ENCODE measurements around the gene CCDC146. TPM values are rescaled to one million over a fixed set of nuclear protein-coding genes. Genes with fewer than 3 reads are reported as not detected.
A peak's percentile ranks its signal among the peaks of the same experiment; 100 is the strongest.

CCDC146 gene
- total and polyA plus RNA-seq, 4 donors = 1.3 to 3.9 (median 3.1) TPM

DNA sequence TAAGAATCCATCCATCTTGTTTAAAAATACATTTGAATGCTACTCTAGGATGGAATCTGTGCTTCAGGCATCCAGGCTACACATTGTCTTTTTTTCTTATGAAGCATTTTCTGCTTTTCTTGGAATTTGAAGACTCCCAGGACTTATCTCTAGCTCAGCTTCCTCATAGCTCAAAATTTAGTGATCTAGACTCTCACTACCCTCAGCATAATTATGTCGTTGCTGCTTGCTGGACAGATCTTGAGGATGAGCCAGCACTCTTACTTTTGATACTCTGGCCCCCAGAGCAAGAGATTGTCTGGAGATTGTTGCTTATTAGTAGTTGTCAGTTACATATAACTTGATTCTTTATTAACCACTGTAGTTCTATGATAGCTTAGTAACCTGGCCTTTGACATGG is 160.5 kb downstream of the CCDC146 start:
- Histone ChIP-seq H3K9me3 (ENCODE audit: control insufficient read depth in 4 of 4, low read length in 3 of 4) (no peaks in the 10 kb centered on the region), H3K27ac (ENCODE audit: low read depth in 1 of 2, low read length in 2 of 2) (no peak overlapping the region), H3K27me3 (ENCODE audit: control insufficient read depth in 4 of 4, insufficient read depth in 4 of 4, low read length in 3 of 4) (no peaks in the 10 kb centered on the region), H3K9ac (ENCODE audit: low read depth in 1 of 2, low read length in 2 of 2) (no peak overlapping the region), H3K4me3 (ENCODE audit: low read depth in 1 of 3, low read length in 3 of 3) (no peak overlapping the region), H3K36me3 (ENCODE audit: control insufficient read depth in 4 of 4, insufficient read depth in 3 of 4, low read depth in 1 of 4, low read length in 3 of 4) (no peaks in the 10 kb centered on the region), H3K4me1 (ENCODE audit: control insufficient read depth in 4 of 4, insufficient read depth in 4 of 4, low read length in 3 of 4) (peaks cover 0 to 6% (median 2%) of the 10 kb centered on the region in 4 donors)
- no peak for DNase-seq (ENCODE audit: low spot score)
- TF ChIP-seq, protein P1, sequence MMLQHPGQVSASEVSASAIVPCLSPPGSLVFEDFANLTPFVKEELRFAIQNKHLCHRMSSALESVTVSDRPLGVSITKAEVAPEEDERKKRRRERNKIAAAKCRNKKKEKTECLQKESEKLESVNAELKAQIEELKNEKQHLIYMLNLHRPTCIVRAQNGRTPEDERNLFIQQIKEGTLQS (IDR thresholded peaks at IDR 0.05) = no peak
- TF ChIP-seq, protein P2, sequence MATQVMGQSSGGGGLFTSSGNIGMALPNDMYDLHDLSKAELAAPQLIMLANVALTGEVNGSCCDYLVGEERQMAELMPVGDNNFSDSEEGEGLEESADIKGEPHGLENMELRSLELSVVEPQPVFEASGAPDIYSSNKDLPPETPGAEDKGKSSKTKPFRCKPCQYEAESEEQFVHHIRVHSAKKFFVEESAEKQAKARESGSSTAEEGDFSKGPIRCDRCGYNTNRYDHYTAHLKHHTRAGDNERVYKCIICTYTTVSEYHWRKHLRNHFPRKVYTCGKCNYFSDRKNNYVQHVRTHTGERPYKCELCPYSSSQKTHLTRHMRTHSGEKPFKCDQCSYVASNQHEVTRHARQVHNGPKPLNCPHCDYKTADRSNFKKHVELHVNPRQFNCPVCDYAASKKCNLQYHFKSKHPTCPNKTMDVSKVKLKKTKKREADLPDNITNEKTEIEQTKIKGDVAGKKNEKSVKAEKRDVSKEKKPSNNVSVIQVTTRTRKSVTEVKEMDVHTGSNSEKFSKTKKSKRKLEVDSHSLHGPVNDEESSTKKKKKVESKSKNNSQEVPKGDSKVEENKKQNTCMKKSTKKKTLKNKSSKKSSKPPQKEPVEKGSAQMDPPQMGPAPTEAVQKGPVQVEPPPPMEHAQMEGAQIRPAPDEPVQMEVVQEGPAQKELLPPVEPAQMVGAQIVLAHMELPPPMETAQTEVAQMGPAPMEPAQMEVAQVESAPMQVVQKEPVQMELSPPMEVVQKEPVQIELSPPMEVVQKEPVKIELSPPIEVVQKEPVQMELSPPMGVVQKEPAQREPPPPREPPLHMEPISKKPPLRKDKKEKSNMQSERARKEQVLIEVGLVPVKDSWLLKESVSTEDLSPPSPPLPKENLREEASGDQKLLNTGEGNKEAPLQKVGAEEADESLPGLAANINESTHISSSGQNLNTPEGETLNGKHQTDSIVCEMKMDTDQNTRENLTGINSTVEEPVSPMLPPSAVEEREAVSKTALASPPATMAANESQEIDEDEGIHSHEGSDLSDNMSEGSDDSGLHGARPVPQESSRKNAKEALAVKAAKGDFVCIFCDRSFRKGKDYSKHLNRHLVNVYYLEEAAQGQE (IDR thresholded peaks at IDR 0.05) = no peak
- TF ChIP-seq NR2F2 (IDR thresholded peaks at IDR 0.05) (peak; percentile 41), EGR1 (IDR thresholded peaks at IDR 0.05; ENCODE audit: low read depth in 2 of 2) (no peak), ZBTB33 (IDR thresholded peaks at IDR 0.05) (no peak)
- 87% methylated on average over 1 of the region's 1 CpG for WGBS

GRCh38 chr7:77284005-77284404 is 161.6 kb downstream of the CCDC146 start:
- H3K4me1 ChIP-seq (ENCODE audit: control insufficient read depth in 4 of 4, insufficient read depth in 4 of 4, low read length in 3 of 4) = peaks cover 0 to 6% (median 2%) of the 10 kb centered on the region in 4 donors
- H3K9ac ChIP-seq (ENCODE audit: low read depth in 1 of 2, low read length in 2 of 2) = no peak overlapping the region

DNA sequence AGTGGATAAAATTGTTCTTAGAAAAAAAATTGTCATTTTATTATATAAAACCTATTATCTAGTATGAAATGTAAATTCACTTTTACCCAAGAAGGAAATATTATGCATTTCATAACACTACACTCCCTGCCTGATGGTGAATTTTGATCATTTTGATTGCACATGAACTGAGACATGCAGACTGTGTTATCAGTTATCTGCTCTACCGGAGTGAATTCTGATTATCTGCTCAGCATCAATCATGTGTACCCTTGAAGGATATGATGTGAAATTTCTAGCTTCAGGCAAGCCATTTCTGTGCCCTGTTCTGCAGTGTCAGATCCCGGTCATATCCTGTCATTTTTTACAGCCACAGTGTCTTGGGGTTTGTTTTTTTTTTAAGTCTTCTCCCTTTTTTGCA is 162.2 kb downstream of the CCDC146 start:
- no peak for DNase-seq (ENCODE audit: low spot score)
- 80% methylated on average over 2 of the region's 2 CpGs for WGBS
- Histone ChIP-seq H3K4me1 (ENCODE audit: control insufficient read depth in 4 of 4, insufficient read depth in 4 of 4, low read length in 3 of 4) (peaks cover 0 to 6% (median 2%) of the 10 kb centered on the region in 4 donors), H3K9me3 (ENCODE audit: control insufficient read depth in 4 of 4, low read length in 3 of 4) (no peaks in the 10 kb centered on the region), H3K4me3 (ENCODE audit: low read depth in 1 of 3, low read length in 3 of 3) (no peak overlapping the region), H3K27me3 (ENCODE audit: control insufficient read depth in 4 of 4, insufficient read depth in 4 of 4, low read length in 3 of 4) (no peaks in the 10 kb centered on the region), H3K27ac (ENCODE audit: low read depth in 1 of 2, low read length in 2 of 2) (no peak overlapping the region), H3K9ac (ENCODE audit: low read depth in 1 of 2, low read length in 2 of 2) (no peak overlapping the region), H3K36me3 (ENCODE audit: control insufficient read depth in 4 of 4, insufficient read depth in 3 of 4, low read depth in 1 of 4, low read length in 3 of 4) (no peaks in the 10 kb centered on the region)
- TF ChIP-seq GABPA (IDR thresholded peaks at IDR 0.05 in 1 of 2, conservative IDR thresholded peaks at IDR 0.05 in 1 of 2) (no peak), MAX (IDR thresholded peaks at IDR 0.05) (no peak), ZBTB33 (IDR thresholded peaks at IDR 0.05) (no peak), JUND (IDR thresholded peaks at IDR 0.05) (no peak), HNF4A (conservative IDR thresholded peaks at IDR 0.05) (no peak), SP1 (IDR thresholded peaks at IDR 0.05) (no peak)
- TF ChIP-seq, protein P2 (IDR thresholded peaks at IDR 0.05) = no peak

More at GRCh38 chr7:77284005-77284404, 161.6 kb downstream of the CCDC146 start:
- WGBS = 90% methylated on average over 4 of the region's 4 CpGs
- Histone ChIP-seq H3K9me3 (ENCODE audit: control insufficient read depth in 4 of 4, low read length in 3 of 4) (no peaks in the 10 kb centered on the region), H3K27me3 (ENCODE audit: control insufficient read depth in 4 of 4, insufficient read depth in 4 of 4, low read length in 3 of 4) (no peaks in the 10 kb centered on the region), H3K36me3 (ENCODE audit: control insufficient read depth in 4 of 4, insufficient read depth in 3 of 4, low read depth in 1 of 4, low read length in 3 of 4) (no peaks in the 10 kb centered on the region), H3K4me3 (ENCODE audit: low read depth in 1 of 3, low read length in 3 of 3) (no peak overlapping the region), H3K27ac (ENCODE audit: low read depth in 1 of 2, low read length in 2 of 2) (no peak overlapping the region)
- TF ChIP-seq RXRA (IDR thresholded peaks at IDR 0.05) (no peak), GABPA (IDR thresholded peaks at IDR 0.05 in 1 of 2, conservative IDR thresholded peaks at IDR 0.05 in 1 of 2) (no peak)
- DNase-seq (ENCODE audit: low spot score) = no peak
